ENCODE measurements around the gene PECR. TPM values are rescaled to one million over a fixed set of nuclear protein-coding genes. Genes with fewer than 3 reads are reported as not detected.

PECR gene
- total RNA-seq, 1 donor = 10.1 TPM

- no peak overlapping the region for H3K4me3 ChIP-seq (ENCODE audit: insufficient read depth, low read length)
- no peaks in the 10 kb centered on the region for H3K27me3 ChIP-seq (ENCODE audit: insufficient read depth, low read length)
- no peak for TF ChIP-seq CTCF (IDR thresholded peaks at IDR 0.05; ENCODE audit: extremely low read depth, low read depth, low read length)
- peaks cover 14% of the 10 kb centered on the region for H3K4me1 ChIP-seq (ENCODE audit: insufficient read depth, low read length)
- no peaks in the 10 kb centered on the region for H3K79me2 ChIP-seq (ENCODE audit: insufficient read depth, low read length)
- no peaks in the 10 kb centered on the region for H3K9me3 ChIP-seq (ENCODE audit: low read depth, low read length)
- no peaks in the 10 kb centered on the region for H3K36me3 ChIP-seq (ENCODE audit: insufficient read depth, low read length)
- DNase-seq (ENCODE audit: insufficient read length, low spot score, missing footprints) = no peak
- no peak overlapping the region for H3K27ac ChIP-seq (ENCODE audit: low read depth, low read length)
- no peak overlapping the region for H3K4me2 ChIP-seq (ENCODE audit: insufficient read depth, low read length)
- no peaks in the 10 kb centered on the region for H4K20me1 ChIP-seq (ENCODE audit: insufficient read depth, low read length)
- no peak overlapping the region for H2AFZ ChIP-seq (ENCODE audit: low read length)
Observed at GRCh38 chr2:216056739-216057138, 24.9 kb downstream of the PECR start.

DNA sequence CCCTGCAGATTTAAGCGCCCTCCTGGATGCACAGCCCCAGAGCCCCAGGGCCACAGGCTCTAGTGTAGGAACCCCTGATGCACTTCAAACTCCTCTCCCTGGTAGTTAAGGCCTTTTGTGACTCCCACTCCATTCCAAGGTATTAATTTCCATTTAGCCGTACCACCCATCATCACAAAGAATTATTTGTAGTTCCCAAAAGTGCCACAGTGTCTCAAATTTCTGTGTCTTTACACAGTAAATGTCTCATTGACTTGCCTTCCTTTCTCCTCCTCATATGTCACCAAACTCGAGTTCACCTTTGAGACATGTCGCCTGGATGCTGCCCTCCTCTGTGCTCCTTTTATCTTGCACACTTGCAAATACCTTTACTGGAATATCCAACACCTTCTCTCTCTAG, 25.9 kb downstream of the PECR start:
- Histone ChIP-seq H3K4me1 (ENCODE audit: insufficient read depth, low read length) (peaks cover 14% of the 10 kb centered on the region), H2AFZ (ENCODE audit: low read length) (no peak overlapping the region), H3K27me3 (ENCODE audit: insufficient read depth, low read length) (no peaks in the 10 kb centered on the region), H4K20me1 (ENCODE audit: insufficient read depth, low read length) (no peaks in the 10 kb centered on the region), H3K27ac (ENCODE audit: low read depth, low read length) (no peak overlapping the region), H3K4me3 (ENCODE audit: insufficient read depth, low read length) (no peak overlapping the region), H3K36me3 (ENCODE audit: insufficient read depth, low read length) (no peaks in the 10 kb centered on the region), H3K79me2 (ENCODE audit: insufficient read depth, low read length) (no peaks in the 10 kb centered on the region), H3K9me3 (ENCODE audit: low read depth, low read length) (no peaks in the 10 kb centered on the region), H3K4me2 (ENCODE audit: insufficient read depth, low read length) (no peak overlapping the region)
- no peak for DNase-seq (ENCODE audit: insufficient read length, low spot score, missing footprints)
- no peak for TF ChIP-seq CTCF (IDR thresholded peaks at IDR 0.05; ENCODE audit: extremely low read depth, low read depth, low read length)

GRCh38 chr2:216052420-216052819, 29.2 kb downstream of the PECR start:
- Histone ChIP-seq H3K9me3 (ENCODE audit: low read depth, low read length) (no peaks in the 10 kb centered on the region), H3K27me3 (ENCODE audit: insufficient read depth, low read length) (no peaks in the 10 kb centered on the region), H3K79me2 (ENCODE audit: insufficient read depth, low read length) (no peaks in the 10 kb centered on the region), H2AFZ (ENCODE audit: low read length) (no peak overlapping the region), H3K4me2 (ENCODE audit: insufficient read depth, low read length) (no peak overlapping the region), H3K27ac (ENCODE audit: low read depth, low read length) (no peak overlapping the region), H3K4me1 (ENCODE audit: insufficient read depth, low read length) (peaks cover 6% of the 10 kb centered on the region), H4K20me1 (ENCODE audit: insufficient read depth, low read length) (no peaks in the 10 kb centered on the region), H3K36me3 (ENCODE audit: insufficient read depth, low read length) (no peaks in the 10 kb centered on the region), H3K4me3 (ENCODE audit: insufficient read depth, low read length) (no peak overlapping the region)
- DNase-seq (ENCODE audit: insufficient read length, low spot score, missing footprints) = no peak
- TF ChIP-seq CTCF (IDR thresholded peaks at IDR 0.05; ENCODE audit: extremely low read depth, low read depth, low read length) = no peak

GRCh38 chr2:216051350-216051749, 30.3 kb downstream of the PECR start:
- Histone ChIP-seq H3K4me1 (ENCODE audit: insufficient read depth, low read length) (no peaks in the 10 kb centered on the region), H2AFZ (ENCODE audit: low read length) (no peak overlapping the region), H3K36me3 (ENCODE audit: insufficient read depth, low read length) (no peaks in the 10 kb centered on the region), H3K27ac (ENCODE audit: low read depth, low read length) (no peak overlapping the region), H3K4me3 (ENCODE audit: insufficient read depth, low read length) (no peak overlapping the region), H3K9me3 (ENCODE audit: low read depth, low read length) (no peaks in the 10 kb centered on the region), H3K79me2 (ENCODE audit: insufficient read depth, low read length) (no peaks in the 10 kb centered on the region), H3K27me3 (ENCODE audit: insufficient read depth, low read length) (no peaks in the 10 kb centered on the region), H4K20me1 (ENCODE audit: insufficient read depth, low read length) (no peaks in the 10 kb centered on the region), H3K4me2 (ENCODE audit: insufficient read depth, low read length) (no peak overlapping the region)
- no peak for TF ChIP-seq CTCF (IDR thresholded peaks at IDR 0.05; ENCODE audit: extremely low read depth, low read depth, low read length)
- DNase-seq (ENCODE audit: insufficient read length, low spot score, missing footprints) = no peak
